GM13977 (cell line): ENCODE data around the gene RBBP4.
A peak's percentile ranks its signal among the peaks of the same experiment; 100 is the strongest.

Experiments
- DNase-seq: peaks from one replicate; pipeline ENCODE4 v3.0.0; 2012; ENCODE audit warnings: low spot score
- CTCF ChIP-seq: IDR thresholded peaks from 2 replicates; pipeline ENCODE4 v1.5.1; 2012; ENCODE audit warnings: mild to moderate bottlenecking, control low read depth; ENCODE audit not compliant: insufficient read depth; ENCODE audit errors: extremely low read depth, missing control alignments
- in situ Hi-C: fragments of 300-500 bp; cut with MboI; formaldehyde crosslinking; loops from one replicate; pipeline ENCODE4 v1.12.0; 2022; ENCODE audit warnings: low sequenced_read_pairs, low pct_unique_long_range_greater_than_20kb, mixed read lengths, inconsistent platforms; ENCODE audit not compliant: unreplicated experiment

RBBP4 gene

GRCh38 chr1:32650752-32651460, at the start of gene RBBP4:
RBBP4 (plus strand) TSS chr1:32651208; CDS start chr1:32651307, 99 bp downstream.
- in situ Hi-C loops, result no loop called here
- peak; percentile 97 for DNase-seq
- TF ChIP-seq CTCF, result no peak

- in situ Hi-C loops, result no loop called here
These were observed 45.1 kb upstream of the RBBP4 start for GRCh38 chr1:32605711-32606424.

GRCh38 chr1:32606565-32607371, 44.2 kb upstream of the RBBP4 start:
- no peak for DNase-seq
- no peak for TF ChIP-seq CTCF
- in situ Hi-C loops, result no loop called here

More at GRCh38 chr1:32605711-32606424, 45.1 kb upstream of the RBBP4 start:
- no peak for DNase-seq
- no peak for TF ChIP-seq CTCF

GRCh38 chr1:32609180-32609579, 41.8 kb upstream of the RBBP4 start:
- TF ChIP-seq CTCF, result no peak
- in situ Hi-C loops, result no loop called here

GRCh38 chr1:32611859-32612188, 39.2 kb upstream of the RBBP4 start:
- in situ Hi-C loops, result no loop called here

More at GRCh38 chr1:32609180-32609579, 41.8 kb upstream of the RBBP4 start:
- DNase-seq, result no peak

More at GRCh38 chr1:32611859-32612188, 39.2 kb upstream of the RBBP4 start:
- no peak for TF ChIP-seq CTCF
- DNase-seq, result no peak
